Heart left ventricle (tissue), 16 donors: ENCODE measurements around the gene KCNG2. TPM values are rescaled to one million over a fixed set of nuclear protein-coding genes. Genes with fewer than 3 reads are reported as not detected.
A peak's percentile ranks its signal among the peaks of the same experiment; 100 is the strongest.

Experiments
- ATAC-seq, 4 donors: fragments of 200-7000 bp; cut with Tn5 transposase; one replicate each; pipeline ENCODE4 v1.9.1; 2020 to 2022; ENCODE audit warnings: moderate library complexity in 4 of 4, mild to moderate bottlenecking in 3 of 4, moderate number of reproducible peaks in 1 of 4
- DNase-seq, 5 donors: peaks; one replicate each; pipeline ENCODE4 v3.0.0-alpha.2; 2020
- H3K27ac ChIP-seq, 12 donors: fragments of 200-600 bp; sonication (generic) in 4 of 12; one replicate each; pipeline versions ENCODE4 v1.5.0 to v1.8.0; 2016 to 2022; ENCODE audit warnings: mild to moderate bottlenecking in 2 of 12
- H3K27me3 ChIP-seq, 9 donors: fragments of 200-600 bp; sonication (generic) in 2 of 9; one replicate each; pipeline versions ENCODE4 v1.5.1 to v1.8.0; 2016 to 2022; ENCODE audit warnings: mild to moderate bottlenecking in 3 of 9
- H3K36me3 ChIP-seq, 9 donors: fragments of 200-600 bp; sonication (generic) in 2 of 9; one replicate each; pipeline versions ENCODE4 v1.5.0 to v1.8.0; 2018 to 2022; ENCODE audit warnings: mild to moderate bottlenecking in 2 of 9
- H3K4me1 ChIP-seq, 12 donors: fragments of 200-600 bp; sonication (generic) in 4 of 12; one replicate each; pipeline versions ENCODE4 v1.5.0 to v1.8.0; 2016 to 2022; ENCODE audit warnings: mild to moderate bottlenecking in 3 of 12
- H3K4me3 ChIP-seq, 12 donors: fragments of 200-600 bp; sonication (generic) in 4 of 12; one replicate each; pipeline versions ENCODE4 v1.5.0 to v1.8.0; 2017 to 2022; ENCODE audit warnings: mild to moderate bottlenecking in 9 of 12, moderate library complexity in 4 of 12
- H3K9me3 ChIP-seq, 12 donors: fragments of 200-600 bp; sonication (generic) in 4 of 12; one replicate each; pipeline versions ENCODE4 v1.5.0 to v1.8.0; 2016 to 2022; ENCODE audit warnings: mild to moderate bottlenecking in 1 of 12
- CTCF ChIP-seq, 12 donors: fragments of 200-600 bp; sonication (generic) in 4 of 12; IDR thresholded peaks; one replicate each; pipeline versions ENCODE4 v1.5.0 to v1.8.0; 2018 to 2022; ENCODE audit warnings: antibody characterized with exemption in 12 of 12, mild to moderate bottlenecking in 5 of 12
- POLR2A ChIP-seq, 2 donors: fragments of 450-650 bp; IDR thresholded peaks; one replicate each; pipeline ENCODE4 v1.6.1; 2017; ENCODE audit warnings: antibody characterized with exemption in 2 of 2, mild to moderate bottlenecking in 2 of 2, moderate library complexity in 2 of 2
- WGBS, 4 donors: extraction: QIAGEN DNeasy Blood & Tissue Kit in 2 of 4; methylation state at CpG; one replicate each; pipeline versions ENCODE4 v1.1.5 to v1.1.7; 2013 to 2018; 5-methylcytosine and 5-hydroxymethylcytosine counted together
- intact Hi-C, 10 donors: fragments of 100-400 bp; cut with DNase I; formaldehyde crosslinking; loops; one replicate each; pipeline versions ENCODE4 v1.11.1 to v1.14.2; 2022
- polyA plus RNA-seq, 2 donors: library from polyadenylated mRNA; stranded (reverse); fragments of 200-250 nt; gene quantifications; one replicate each; pipeline ENCODE4 v1.2.3, GENCODE V29; 2013
- total RNA-seq, 9 donors: library from RNA; depleted of rRNA in 2 of 9; stranded (reverse); fragments of >200 nt in 2 of 9; fragmentation: NEBNext Ultra II Directional in 3 of 9; extraction: Animal tissue kit (Norgen Biotek cat#: 25700) in 3 of 9; gene quantifications; one replicate each; pipeline versions ENCODE4 v1.1.0 to v1.2.4, GENCODE V29; 2016 to 2023
- donor health status: ischemic (EF 13 %, LVEDD 7.1; RV severe dilation, severe dysfunction).
- donor health status: healthy with polysubstance abuse.
- donor health status: DM: no; HTN: yes; CAD: no.
- donor health status: DM: no; HTN: no; CAD: no.
- donor health status: ischemic (EF 25% LVEDD 6.9; RV normal size, moderate dysfunction).
- donor health status: ischemic (EF 25% LVEDD 5.7; RV mildly dilated, moderate dysfunction).
- donor health status: healthy.
- donor health status: DM: yes; HTN: yes; CAD: no.
- donor health status: ischemic (EF 35%, LVEDD 5.7; RV mildly dilated, moderate dysfunction).
- donor health status: nonischemic (EF 11% LVEDD 7.7; RV severe dilation, severe dysfunction).
- donor health status: DM: yes; HTN: yes; CAD: no.
- donor health status: PGD.
- donor health status: ischemic (EF 29% LVEDD 5.4; RV normal size, mild dysfunction).
- donor health status: nonischemic (EF 23%, LVEDD 6.1; RV moderate dilation, normal function).

The KCNG2 gene
- total and polyA plus RNA-seq, 11 donors = 0.07 to 1.5 (median 0.18) TPM; not detected in 8

- Histone ChIP-seq H3K36me3 (peaks cover 0 to 66% (median 34%) of the 10 kb centered on the region in 9 donors), H3K27ac (no peak overlapping the region)
- peak in 1 of 5 donors; percentile 19 for DNase-seq
These were observed 143.9 kb downstream of the KCNG2 start for GRCh38 chr18:79941473-79942119.

GRCh38 chr18:79942211-79942610, 144.5 kb downstream of the KCNG2 start:
- peaks cover 0 to 72% (median 34%) of the 10 kb centered on the region in 9 donors for H3K36me3 ChIP-seq
- intact Hi-C loops = loop anchor here in 2 of 10 donors (10.0 kb wide), 2 partner anchors 57 to 547 kb away; partner anchors contain the start of gene NFATC1 (in 1 of the 2)

More at GRCh38 chr18:79941473-79942119, 143.9 kb downstream of the KCNG2 start:
- TF ChIP-seq POLR2A (IDR thresholded peaks at IDR 0.05) (no peak), CTCF (IDR thresholded peaks at IDR 0.05) (no peak)
- 87 to 89% (median 88%) methylated on average over 15 to 16 of the region's 16 CpGs for WGBS, 4 donors
- Histone ChIP-seq H3K4me3 (no peak overlapping the region), H3K27me3 (no peaks in the 10 kb centered on the region), H3K9me3 (no peaks in the 10 kb centered on the region), H3K4me1 (peaks cover 0 to 52% (median 27%) of the 10 kb centered on the region in 12 donors)
- intact Hi-C loops = loop anchor here in 2 of 10 donors (10.0 kb wide), 2 partner anchors 57 to 547 kb away; partner anchors contain the start of gene NFATC1 (in 1 of the 2)
- no peak for ATAC-seq

GRCh38 chr18:79942786-79943607, 145.3 kb downstream of the KCNG2 start:
- peak in 1 of 4 donors; percentile 21 for ATAC-seq
- 69 to 79% (median 75%) methylated on average over 19 to 31 of the region's 31 CpGs for WGBS, 4 donors
- Histone ChIP-seq H3K36me3 (peaks cover 0 to 65% (median 34%) of the 10 kb centered on the region in 9 donors), H3K4me3 (no peak overlapping the region), H3K27ac (no peak overlapping the region), H3K9me3 (no peaks in the 10 kb centered on the region), H3K4me1 (peaks cover 0 to 66% (median 35%) of the 10 kb centered on the region in 12 donors), H3K27me3 (no peaks in the 10 kb centered on the region)
- TF ChIP-seq POLR2A (IDR thresholded peaks at IDR 0.05) = no peak
- TF ChIP-seq CTCF (IDR thresholded peaks at IDR 0.05) = no peak
- intact Hi-C loops = loop anchor here in 2 of 10 donors (10.0 kb wide), 2 partner anchors 58 to 548 kb away; partner anchors contain the start of gene NFATC1 (in 1 of the 2)
- peak in 1 of 5 donors; percentile 37 for DNase-seq

More at GRCh38 chr18:79942211-79942610, 144.5 kb downstream of the KCNG2 start:
- Histone ChIP-seq H3K27ac (peak overlapping the region in 1 of 12 donors; percentile 24), H3K9me3 (no peaks in the 10 kb centered on the region), H3K27me3 (no peaks in the 10 kb centered on the region), H3K4me3 (no peak overlapping the region), H3K4me1 (peaks cover 0 to 58% (median 31%) of the 10 kb centered on the region in 12 donors)
- DNase-seq = no peak
- TF ChIP-seq CTCF (IDR thresholded peaks at IDR 0.05) (no peak), POLR2A (IDR thresholded peaks at IDR 0.05) (no peak)
- no peak for ATAC-seq
- WGBS, 4 donors = 73 to 82% (median 79%) methylated on average over 7 of the region's 7 CpGs
